ENCODE results near the gene MYBPC1.
"Not testable (repeated sequence)": the region's sequence is repeated elsewhere in the genome, so short reads cannot be mapped to it uniquely, and the experiment has no call there.

MYBPC1 gene

DNA sequence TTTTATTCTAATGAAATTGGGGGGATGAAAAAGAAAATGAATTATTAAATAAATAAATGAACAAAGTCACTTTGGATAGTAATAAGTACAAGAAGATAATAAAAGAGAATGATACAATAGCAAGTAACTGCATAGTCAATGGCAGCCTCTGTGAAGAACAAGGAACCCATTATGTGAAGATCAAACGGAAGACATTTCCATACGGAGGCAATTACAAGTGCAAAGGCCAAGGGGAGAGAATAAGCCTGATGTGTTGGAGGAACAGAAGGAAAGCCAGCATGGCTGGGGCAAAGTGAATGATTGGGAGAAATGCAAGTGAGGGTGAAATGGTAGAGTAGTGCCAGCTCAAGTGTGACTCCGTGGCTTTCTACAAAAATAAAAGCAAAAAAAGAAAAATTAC, 58.7 kb downstream of the MYBPC1 start:
- no peak for FAIRE-seq
- no peak for DNase-seq (ENCODE audit: insufficient read length, low spot score)

DNA sequence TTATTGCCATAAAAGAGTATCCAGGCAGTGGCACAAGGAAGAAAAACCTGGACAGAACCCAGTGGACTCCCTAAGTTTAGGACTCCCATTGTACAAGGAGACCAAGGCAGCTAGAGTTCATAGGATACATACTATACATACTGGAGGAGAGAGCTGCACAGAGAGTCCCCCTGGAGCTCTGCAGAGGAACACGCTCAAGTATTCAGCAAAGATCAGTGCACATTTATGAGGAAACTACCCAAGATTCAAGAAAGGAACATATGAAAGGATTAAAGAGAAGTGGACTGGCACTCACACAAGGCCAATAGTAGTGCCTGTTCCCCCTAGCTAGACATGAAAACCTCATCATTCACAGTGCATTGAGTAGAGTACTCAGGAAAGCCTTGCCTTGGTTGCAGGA, 59.7 kb downstream of the MYBPC1 start:
- DNase-seq (ENCODE audit: insufficient read length, low spot score) (no peak), FAIRE-seq (no peak)

DNA sequence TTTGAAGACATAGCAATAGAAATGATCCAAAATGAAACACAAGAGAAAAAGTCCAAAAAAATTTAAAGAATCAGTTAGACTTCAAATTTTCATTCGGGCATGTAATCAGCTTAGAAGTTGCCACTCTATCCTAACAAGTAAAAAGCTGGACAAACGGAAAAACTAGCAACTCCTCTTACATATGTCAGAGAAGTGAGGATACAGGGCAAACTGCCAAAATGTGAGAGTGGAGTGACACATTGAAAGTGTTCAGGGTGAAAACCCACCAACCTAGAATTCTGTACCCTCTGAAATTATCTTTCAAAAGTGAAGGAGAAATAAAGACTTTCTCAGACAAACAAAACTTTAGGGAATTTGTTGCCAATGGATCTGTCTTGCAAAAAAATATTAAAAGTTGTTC, 60.6 kb downstream of the MYBPC1 start:
- DNase-seq (ENCODE audit: insufficient read length, low spot score) (no peak), FAIRE-seq (no peak)

DNA sequence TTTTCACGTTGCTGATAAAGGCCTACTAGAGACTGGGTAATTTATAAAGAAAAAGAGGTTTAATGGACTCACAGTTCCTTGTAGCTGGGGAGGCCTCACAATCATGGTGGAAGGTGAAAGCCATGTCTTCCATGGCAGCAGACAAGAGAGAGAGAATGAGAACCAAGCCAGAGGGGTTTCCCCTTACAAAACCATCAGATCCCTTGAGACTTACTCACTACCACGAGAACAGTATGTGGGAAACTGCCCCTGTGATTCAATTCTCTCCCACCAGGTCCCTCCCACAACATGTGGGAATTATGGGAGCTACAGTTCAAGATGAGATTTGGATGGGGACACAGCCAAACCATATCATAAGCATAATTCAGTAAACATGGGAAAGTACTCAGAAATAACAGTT, 65.9 kb downstream of the MYBPC1 start:
- DNase-seq (ENCODE audit: insufficient read length, low spot score); FAIRE-seq: not testable (repeated sequence)

DNA sequence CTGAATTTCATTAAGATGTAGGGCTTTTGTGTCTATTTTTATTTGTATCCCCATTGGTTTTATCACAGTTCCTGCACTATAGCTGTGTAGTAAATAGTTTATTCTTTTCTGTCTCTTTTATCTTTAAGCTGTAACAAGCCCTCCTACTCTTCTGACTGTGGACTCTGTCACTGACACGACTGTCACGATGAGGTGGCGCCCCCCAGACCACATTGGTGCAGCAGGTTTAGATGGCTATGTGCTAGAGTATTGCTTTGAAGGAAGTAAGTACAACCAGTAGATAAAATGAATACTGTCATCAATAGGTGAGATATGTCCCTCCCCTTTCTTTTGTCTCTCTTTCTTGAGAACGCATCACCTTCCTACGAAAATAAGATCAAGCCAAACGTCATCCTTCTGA, 68.5 kb downstream of the MYBPC1 start:
- no peak for FAIRE-seq
- DNase-seq (ENCODE audit: insufficient read length, low spot score) = no peak

DNA sequence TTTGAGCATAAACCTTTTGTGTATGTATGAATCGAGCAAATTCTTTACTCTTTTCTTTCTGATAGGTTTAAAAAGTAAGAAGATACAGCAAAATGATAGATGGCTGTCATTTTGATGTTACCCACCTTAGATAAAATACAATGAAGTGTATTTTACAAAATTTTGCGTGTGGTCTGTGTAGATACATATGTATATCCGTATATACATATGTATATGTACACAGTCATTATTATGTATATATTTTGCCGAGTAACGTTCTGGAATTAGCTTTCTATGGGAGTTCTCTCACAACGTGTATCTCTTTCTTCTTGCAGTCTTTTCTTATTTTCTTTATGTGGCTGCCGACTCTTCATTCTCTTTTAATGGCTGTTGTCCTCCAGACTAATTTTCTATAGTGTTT, 70.2 kb downstream of the MYBPC1 start:
- DNase-seq (ENCODE audit: insufficient read length, low spot score) = no peak
- no peak for FAIRE-seq

DNA sequence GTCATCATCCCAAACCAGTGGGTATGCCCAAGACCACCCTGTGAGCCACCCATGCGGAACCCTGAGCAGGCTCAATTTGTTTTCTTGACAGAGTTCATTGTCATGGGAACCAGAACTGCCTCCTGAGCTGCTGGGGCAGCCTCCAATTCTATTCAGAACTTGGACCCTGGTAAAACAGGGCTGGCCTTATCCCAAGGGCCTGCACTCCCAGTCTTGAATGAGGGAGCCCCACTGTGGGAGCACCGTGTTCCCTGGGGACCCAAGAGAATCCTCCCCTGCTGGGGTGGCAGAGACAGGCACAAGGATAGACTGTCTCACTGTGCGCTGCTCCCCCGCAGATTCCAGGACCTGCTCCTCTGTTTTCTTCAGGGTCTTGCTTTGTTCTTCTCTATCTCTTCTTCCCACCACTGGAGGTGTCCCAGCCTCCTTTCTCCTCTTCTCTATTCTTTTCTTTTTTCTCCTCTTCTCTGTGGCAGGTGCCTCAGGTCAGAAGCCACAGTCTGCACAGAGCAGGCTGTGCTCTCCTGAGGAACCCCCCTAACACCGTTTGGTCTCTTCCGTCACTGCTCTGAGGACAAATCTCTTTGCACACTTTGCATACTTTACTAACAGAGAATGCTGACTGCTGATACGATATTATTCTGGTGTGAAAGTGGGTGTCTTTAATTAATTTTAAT, 71.4 kb downstream of the MYBPC1 start:
- no peak for DNase-seq (ENCODE audit: insufficient read length, low spot score)
- no peak for FAIRE-seq

DNA sequence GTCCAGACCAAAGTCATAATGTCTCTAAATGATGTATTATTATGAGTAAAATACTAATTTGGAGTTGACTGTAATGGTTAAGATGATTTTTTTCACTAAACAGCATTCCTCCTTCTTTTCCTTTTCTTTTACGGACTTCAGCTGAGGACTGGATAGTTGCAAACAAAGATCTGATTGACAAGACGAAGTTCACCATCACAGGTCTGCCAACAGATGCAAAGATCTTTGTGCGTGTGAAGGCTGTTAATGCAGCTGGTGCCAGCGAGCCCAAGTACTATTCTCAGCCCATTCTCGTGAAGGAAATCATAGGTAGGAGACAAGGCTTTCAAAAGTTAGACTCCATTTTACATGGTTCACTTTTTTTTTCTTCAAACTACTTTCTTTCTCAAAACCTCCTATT, 72.8 kb downstream of the MYBPC1 start:
- no peak for DNase-seq (ENCODE audit: insufficient read length, low spot score)
- FAIRE-seq = no peak

DNA sequence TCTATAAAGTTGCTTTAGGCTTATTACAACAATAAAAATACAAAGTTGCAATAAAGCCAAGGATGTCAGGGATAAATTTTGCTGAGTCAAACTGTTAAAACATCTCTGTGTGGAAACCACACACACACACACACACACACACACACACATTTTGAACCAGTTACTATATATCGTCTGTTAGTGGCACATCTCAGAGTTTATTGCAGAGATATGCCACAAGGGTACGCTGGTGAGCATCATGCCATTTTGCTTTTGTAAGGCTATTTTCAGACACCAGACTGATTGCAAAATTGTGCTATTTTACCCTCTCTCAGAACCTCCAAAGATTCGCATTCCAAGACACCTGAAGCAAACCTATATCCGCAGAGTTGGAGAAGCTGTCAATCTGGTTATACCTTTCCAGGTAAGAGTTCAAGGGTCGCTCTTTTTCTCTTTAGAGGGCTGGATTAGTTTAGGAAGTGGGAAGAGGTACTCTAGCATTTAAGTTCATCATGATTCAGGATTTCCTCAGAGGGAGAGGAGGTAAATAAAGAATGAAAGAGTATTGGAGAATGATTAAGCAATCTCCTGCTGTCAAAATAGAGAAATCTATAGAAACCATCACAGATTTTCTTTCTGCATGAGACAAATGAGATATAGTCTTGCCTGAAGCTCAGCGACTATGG, 75.4 kb downstream of the MYBPC1 start:
- FAIRE-seq = no peak
- DNase-seq (ENCODE audit: insufficient read length, low spot score) = no peak

DNA sequence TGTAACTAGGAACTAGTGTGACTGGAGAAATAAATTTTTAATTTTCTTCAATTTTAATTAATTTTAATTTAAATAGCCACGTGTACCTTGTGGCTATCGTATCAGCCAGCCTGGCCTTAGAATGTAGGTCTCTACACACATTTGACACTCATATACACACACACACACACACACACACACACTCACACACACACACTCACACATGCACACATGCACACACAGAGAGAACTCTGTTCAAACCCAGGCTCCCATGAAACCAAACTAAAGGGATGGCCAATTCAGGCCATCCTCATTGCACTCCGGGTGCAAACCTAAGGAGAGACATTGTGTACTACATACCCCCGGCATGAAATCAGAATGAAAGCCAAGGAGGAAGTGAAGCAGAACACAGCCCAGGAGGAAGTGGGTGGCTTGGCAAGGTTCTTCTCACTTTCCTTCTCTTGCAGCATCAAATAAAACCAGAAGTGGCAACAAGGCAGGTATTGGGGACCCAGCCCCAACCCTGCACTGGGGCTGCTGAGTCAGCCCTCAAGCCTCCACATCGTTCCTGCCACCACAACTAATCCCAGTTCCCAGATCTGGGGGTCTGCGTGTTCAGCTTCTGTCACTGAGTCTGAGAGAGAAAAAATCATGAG, 76.5 kb downstream of the MYBPC1 start:
- DNase-seq (ENCODE audit: insufficient read length, low spot score) (peak; percentile 28), FAIRE-seq (peak; percentile 85)

DNA sequence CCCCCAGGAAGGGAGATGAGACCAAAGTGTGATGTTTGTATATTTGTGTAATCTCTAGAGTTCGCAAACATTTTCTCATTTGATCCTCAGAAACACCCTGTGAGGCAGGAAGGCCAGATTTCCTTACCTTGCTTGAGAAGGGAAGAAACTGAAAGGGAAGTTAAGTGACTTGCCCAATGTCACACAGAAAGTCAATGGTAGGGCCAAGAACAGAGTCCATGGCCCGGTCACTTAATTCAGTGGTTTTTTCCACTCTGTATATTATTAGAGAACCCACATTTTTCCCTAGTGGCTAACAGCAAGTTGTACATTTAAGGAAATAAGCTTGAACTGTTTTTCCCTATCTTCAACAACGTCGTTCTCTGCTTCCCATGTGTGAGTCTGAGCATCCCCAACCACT, 77.1 kb downstream of the MYBPC1 start:
- FAIRE-seq = peak; percentile 80
- DNase-seq (ENCODE audit: insufficient read length, low spot score) = no peak

DNA sequence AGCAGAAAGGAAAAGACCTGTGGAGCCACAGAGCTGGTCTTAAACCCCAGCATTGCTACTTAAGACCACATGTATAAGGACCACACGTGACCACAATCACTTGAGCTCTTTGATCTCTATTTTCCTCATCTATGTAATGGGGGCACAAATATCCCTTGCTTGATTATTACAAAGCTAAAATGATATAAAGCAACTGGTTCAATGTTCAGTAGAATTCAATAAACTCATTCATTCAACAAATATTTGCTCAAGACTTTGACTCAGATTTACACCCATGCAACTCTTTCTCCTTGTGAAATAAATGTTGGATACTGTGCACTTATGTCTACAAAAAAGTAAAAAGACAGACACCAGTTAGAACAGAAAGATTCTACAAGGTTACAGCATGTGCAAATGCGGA, 80.8 kb downstream of the MYBPC1 start:
- DNase-seq (ENCODE audit: insufficient read length, low spot score) = no peak
- FAIRE-seq = no peak

DNA sequence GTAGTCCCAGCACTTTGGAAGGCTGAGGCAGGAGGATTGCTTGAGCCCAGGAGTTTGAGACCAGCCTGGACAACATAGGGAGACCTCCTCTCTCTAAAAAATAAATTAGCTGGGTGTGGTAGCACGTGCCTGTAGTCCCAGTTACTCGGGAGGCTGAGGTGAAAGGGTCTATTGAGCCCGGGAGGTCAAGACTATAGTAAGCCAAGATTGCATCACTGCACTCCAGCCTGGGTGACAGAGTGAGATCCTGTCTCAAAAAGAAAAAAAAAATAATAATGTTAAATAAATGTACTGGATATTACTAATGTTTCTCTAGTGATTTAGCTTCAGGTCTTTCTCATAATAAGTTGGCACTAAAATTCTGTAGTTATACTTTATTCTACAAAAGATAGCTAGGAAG, 81.7 kb downstream of the MYBPC1 start:
- DNase-seq (ENCODE audit: insufficient read length, low spot score); FAIRE-seq: not testable (repeated sequence)

DNA sequence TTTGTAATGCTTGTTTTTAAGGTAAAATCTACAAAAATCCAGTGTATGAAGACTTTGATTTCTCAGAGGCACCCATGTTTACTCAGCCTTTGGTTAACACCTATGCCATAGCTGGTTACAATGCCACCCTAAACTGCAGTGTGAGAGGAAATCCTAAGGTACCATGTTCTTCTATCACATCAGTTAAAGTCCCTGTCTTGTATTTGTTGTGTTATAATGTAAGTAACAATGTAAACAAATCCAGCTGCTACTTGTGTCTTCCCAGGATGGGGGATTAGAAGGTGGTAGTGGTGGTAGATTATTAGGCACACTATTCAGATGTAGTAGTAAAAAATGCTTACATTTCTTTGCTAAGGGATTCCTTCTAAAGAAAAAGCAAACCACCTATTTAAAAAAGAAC, 83.3 kb downstream of the MYBPC1 start:
- DNase-seq (ENCODE audit: insufficient read length, low spot score) = no peak

DNA sequence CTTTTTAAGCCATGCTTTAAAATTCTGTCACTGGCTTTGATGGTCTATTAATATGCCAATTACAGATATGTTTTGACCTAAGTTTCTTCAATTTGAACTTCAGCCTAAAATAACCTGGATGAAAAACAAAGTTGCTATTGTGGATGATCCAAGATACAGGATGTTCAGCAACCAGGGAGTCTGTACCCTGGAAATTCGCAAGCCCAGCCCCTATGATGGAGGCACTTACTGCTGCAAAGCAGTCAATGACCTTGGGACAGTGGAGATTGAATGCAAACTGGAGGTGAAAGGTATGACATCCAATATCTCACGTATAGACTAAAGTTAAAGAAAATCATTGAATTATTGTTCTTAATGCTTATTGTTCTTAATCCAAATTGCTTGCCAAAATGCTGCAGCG, 85.5 kb downstream of the MYBPC1 start:
- DNase-seq (ENCODE audit: insufficient read length, low spot score) (no peak), FAIRE-seq (peak; percentile 61)

More for the DNA sequence above, 83.3 kb downstream of the MYBPC1 start:
- no peak for FAIRE-seq

DNA sequence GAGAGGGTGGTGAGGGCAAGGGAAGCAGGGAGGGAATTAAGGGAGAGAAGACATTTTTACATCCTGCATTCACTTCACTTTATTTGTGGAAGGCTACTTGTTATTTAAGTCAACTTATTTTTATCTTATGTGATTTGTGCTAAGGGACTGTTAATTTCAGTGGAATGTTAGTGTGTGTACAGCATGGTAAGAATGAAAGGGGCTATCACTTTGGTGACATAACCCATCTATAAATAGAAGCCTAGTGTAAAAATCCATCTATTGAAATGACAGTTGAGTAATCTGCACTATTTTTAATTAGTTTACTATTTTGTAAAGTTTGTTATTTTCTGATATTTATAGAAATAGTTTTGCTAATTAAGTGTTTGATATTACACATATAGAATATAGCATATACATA, 85.9 kb downstream of the MYBPC1 start:
- FAIRE-seq (no peak), DNase-seq (ENCODE audit: insufficient read length, low spot score) (no peak)

DNA sequence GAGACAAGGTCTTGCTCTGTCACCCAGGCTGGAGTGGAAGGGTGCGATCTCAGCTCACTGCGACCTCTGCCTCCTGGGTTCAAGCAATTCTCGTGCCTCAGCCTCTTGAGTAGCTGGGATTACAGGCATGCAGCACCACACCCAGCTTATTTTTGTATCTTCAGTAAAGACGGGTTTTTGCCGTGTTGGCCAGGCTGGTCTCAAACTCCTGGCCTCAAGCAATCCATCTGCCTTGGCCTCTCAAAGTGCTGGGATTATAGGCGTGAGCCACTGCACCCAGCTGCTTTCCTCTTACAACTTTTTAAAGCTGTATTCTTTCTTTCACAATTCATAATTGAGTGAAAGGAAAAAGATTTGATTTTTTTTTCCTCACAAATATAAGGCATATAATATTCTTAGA, 86.9 kb downstream of the MYBPC1 start:
- FAIRE-seq; DNase-seq (ENCODE audit: insufficient read length, low spot score): not testable (repeated sequence)

DNA sequence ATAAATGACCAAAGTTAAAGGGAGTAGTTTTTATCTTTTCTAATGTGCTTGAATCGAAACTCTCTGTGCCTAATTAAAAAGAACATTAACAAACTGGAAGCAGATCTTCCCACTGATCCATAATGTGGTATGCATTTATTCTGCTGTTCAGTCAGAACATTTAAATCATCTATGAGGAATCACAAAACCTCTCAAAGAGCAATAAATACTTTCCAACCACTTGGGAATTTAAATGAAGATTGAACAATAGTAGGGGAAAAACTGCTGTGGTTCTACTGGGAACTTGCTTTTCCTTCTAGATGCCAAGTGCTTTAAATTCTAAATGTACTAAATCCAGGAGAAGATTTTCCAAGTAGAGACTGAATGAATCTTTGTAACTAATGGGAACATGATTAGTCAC, 90.3 kb downstream of the MYBPC1 start:
- FAIRE-seq (no peak), DNase-seq (ENCODE audit: insufficient read length, low spot score) (no peak)

DNA sequence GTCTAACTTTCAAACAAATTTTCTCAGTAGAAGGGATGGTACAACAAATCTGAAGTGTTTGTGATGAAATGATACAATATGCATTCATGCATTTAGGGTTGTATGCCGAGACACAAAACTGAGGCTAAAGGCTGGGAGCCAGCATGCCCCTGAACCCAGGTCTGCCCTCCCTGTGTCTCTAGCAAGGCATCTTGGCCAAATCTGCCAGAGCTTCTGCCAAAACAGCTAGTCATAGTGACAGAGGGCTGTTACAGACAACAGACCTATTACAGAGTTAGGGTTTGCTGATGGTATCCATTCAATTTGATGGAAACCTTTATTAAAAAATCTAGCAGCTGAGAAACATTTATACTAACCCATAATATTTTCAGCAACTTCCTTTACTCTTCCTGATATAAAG, 91.4 kb downstream of the MYBPC1 start:
- FAIRE-seq = no peak
- no peak for DNase-seq (ENCODE audit: insufficient read length, low spot score)

DNA sequence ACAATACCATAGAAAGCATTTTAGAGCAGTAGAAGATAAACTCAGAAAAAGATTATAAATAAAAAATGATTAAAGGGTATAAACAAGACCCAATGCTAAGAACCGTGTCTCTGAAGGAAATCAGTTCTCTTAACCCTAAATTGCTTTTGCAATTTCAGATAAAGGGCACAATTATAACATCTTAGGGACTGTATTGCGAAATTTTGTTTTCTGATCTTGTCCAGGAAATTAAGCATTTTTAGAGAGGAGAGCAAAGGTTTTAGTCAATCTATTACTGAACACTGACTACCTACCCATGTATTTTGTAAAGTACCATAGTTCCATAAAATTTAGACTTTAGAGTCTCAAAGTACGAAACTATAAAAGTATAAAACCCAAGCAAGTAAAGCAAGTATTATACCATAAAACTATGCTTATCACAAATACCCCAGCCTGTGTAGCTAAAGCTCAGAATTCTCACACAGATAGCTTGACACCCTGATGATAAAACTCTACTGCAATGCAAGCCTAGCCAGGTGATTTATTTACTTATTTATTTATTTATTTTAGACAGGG, 95.8 kb downstream of the MYBPC1 start:
- FAIRE-seq = no peak
- DNase-seq (ENCODE audit: insufficient read length, low spot score) = no peak

DNA sequence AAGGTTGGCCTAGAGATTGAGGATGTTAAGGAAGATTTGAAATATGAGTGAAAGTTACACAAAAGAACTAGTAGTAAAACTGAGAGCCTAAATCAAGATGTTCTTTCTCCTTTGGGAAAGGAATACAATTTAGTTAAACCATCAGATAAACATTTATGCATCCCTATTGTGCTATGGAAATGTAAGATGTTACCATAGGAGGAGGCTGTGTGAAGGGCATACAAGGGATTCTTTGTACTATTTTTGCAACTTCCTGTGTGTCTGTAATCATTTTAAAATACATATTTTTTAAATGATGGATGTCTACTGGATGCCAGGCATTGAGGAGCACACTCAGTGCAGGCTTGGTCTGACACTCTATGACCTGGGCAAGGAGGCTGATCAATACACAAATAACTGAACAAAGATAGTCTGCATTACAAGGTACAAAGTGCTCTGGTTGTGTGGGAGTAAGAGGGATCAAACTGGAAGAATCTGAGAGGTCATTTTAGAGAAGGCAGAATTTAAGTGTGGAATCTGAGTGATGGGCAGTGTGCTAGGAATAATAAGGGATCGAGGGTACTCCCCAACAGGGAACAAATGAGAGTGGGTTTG, 96.8 kb downstream of the MYBPC1 start:
- DNase-seq (ENCODE audit: insufficient read length, low spot score) (no peak), FAIRE-seq (no peak)
